ENCODE measurements around the gene DLX6.

DLX6 gene

GRCh38 chr7:97005183-97006054, at the start of gene DLX6:
TSS of gene DLX6 (plus strand) at chr7:97005553. CDS start at chr7:97005978, 425 bp downstream.
- DNase-seq: peak; percentile 25

- no peak for DNase-seq
Observed at GRCh38 chr7:96959135-96959534, 46.2 kb upstream of the DLX6 start.

- DNase-seq: no peak
Observed at GRCh38 chr7:96962221-96962885, 43.0 kb upstream of the DLX6 start.

GRCh38 chr7:96968981-96969380, 36.4 kb upstream of the DLX6 start:
- DNase-seq: no peak

- DNase-seq: no peak
Observed at GRCh38 chr7:96970739-96971138, 34.6 kb upstream of the DLX6 start.

GRCh38 chr7:96973986-96974385, 31.4 kb upstream of the DLX6 start:
- no peak for DNase-seq

GRCh38 chr7:96976106-96976505, 29.2 kb upstream of the DLX6 start:
- no peak for DNase-seq

- no peak for DNase-seq
Observed at GRCh38 chr7:96977445-96977844, 27.9 kb upstream of the DLX6 start.

- no peak for DNase-seq
Observed at GRCh38 chr7:96979551-96980276, 25.6 kb upstream of the DLX6 start.

GRCh38 chr7:96982586-96982985, 22.8 kb upstream of the DLX6 start:
- DNase-seq: no peak

- DNase-seq: no peak
Observed at GRCh38 chr7:96985992-96986391, 19.4 kb upstream of the DLX6 start.

GRCh38 chr7:96986901-96987300, 18.5 kb upstream of the DLX6 start:
- no peak for DNase-seq

GRCh38 chr7:96987719-96988118, 17.6 kb upstream of the DLX6 start:
- no peak for DNase-seq

- DNase-seq: no peak
Observed at GRCh38 chr7:96989241-96989858, 16.0 kb upstream of the DLX6 start.

GRCh38 chr7:96989859-96990317, 15.5 kb upstream of the DLX6 start:
- no peak for DNase-seq

GRCh38 chr7:96991546-96992191, 13.7 kb upstream of the DLX6 start:
- no peak for DNase-seq

- DNase-seq: no peak
Observed at GRCh38 chr7:96992192-96993005, 13.0 kb upstream of the DLX6 start.

GRCh38 chr7:96993094-96993865, 12.1 kb upstream of the DLX6 start:
- no peak for DNase-seq

GRCh38 chr7:96993980-96994379, 11.4 kb upstream of the DLX6 start:
- no peak for DNase-seq

- DNase-seq: no peak
Observed at GRCh38 chr7:96995406-96996110, 9.8 kb upstream of the DLX6 start.
